GM12891 (cell line): ENCODE data around the gene KEL.

Experiments used
- POLR2A ChIP-seq: IDR thresholded peaks from 2 replicates; pipeline ENCODE4 v1.6.1; 2011; ENCODE audit warnings: low read depth, low read length, control low read depth
- POLR2AphosphoS5 ChIP-seq: IDR thresholded peaks from 2 replicates; pipeline ENCODE4 v1.6.1; 2011; ENCODE audit warnings: low read depth, low read length, control low read depth
- SPI1 ChIP-seq: IDR thresholded peaks from 2 replicates; pipeline ENCODE4 v1.6.1; 2011; ENCODE audit warnings: low read depth, low read length, control low read depth
- TAF1 ChIP-seq: IDR thresholded peaks from 2 replicates; pipeline ENCODE4 v1.6.1; 2011; ENCODE audit warnings: low read depth, low read length, control low read depth

- TF ChIP-seq POLR2A (no peak), POLR2AphosphoS5 (no peak), TAF1 (no peak), SPI1 (no peak)
Measured at GRCh38 chr7:142997456-142997989, 35.4 kb upstream of the KEL start.
